Measurements from ENCODE around the gene PLEKHM3. TPM values are rescaled to one million over a fixed set of nuclear protein-coding genes. Genes with fewer than 3 reads are reported as not detected.

The PLEKHM3 gene
- total and polyA plus RNA-seq, 2 experiments from 2014 or later: 3.9 to 8.8 TPM

GRCh38 chr2:207860685-207861084 lies 164.6 kb downstream of the PLEKHM3 start:
- no peak for TF ChIP-seq NANOG (IDR thresholded peaks at IDR 0.05; ENCODE audit: borderline replicate concordance)
- TF ChIP-seq ZNF462 (CRISPR knock-in tag; IDR thresholded peaks at IDR 0.05): no peak
- no peak for TF ChIP-seq ZNF331 (CRISPR knock-in tag; IDR thresholded peaks at IDR 0.05; ENCODE audit: low read depth)
- no peak for TF ChIP-seq ETS1 (IDR thresholded peaks at IDR 0.05)
- TF ChIP-seq CTCF (conservative IDR thresholded peaks at IDR 0.05; ENCODE audit: low read depth in 2 of 2): no peak
- no peak for TF ChIP-seq ZNF114 (CRISPR knock-in tag; IDR thresholded peaks at IDR 0.05)
- TF ChIP-seq, protein P1, sequence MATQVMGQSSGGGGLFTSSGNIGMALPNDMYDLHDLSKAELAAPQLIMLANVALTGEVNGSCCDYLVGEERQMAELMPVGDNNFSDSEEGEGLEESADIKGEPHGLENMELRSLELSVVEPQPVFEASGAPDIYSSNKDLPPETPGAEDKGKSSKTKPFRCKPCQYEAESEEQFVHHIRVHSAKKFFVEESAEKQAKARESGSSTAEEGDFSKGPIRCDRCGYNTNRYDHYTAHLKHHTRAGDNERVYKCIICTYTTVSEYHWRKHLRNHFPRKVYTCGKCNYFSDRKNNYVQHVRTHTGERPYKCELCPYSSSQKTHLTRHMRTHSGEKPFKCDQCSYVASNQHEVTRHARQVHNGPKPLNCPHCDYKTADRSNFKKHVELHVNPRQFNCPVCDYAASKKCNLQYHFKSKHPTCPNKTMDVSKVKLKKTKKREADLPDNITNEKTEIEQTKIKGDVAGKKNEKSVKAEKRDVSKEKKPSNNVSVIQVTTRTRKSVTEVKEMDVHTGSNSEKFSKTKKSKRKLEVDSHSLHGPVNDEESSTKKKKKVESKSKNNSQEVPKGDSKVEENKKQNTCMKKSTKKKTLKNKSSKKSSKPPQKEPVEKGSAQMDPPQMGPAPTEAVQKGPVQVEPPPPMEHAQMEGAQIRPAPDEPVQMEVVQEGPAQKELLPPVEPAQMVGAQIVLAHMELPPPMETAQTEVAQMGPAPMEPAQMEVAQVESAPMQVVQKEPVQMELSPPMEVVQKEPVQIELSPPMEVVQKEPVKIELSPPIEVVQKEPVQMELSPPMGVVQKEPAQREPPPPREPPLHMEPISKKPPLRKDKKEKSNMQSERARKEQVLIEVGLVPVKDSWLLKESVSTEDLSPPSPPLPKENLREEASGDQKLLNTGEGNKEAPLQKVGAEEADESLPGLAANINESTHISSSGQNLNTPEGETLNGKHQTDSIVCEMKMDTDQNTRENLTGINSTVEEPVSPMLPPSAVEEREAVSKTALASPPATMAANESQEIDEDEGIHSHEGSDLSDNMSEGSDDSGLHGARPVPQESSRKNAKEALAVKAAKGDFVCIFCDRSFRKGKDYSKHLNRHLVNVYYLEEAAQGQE (IDR thresholded peaks at IDR 0.05; ENCODE audit: unreplicated experiment): no peak
- TF ChIP-seq STAT1 (IDR thresholded peaks at IDR 0.05; ENCODE audit: unreplicated experiment): no peak
- no peak for TF ChIP-seq EZH2phosphoT487 (IDR thresholded peaks at IDR 0.05; ENCODE audit: unreplicated experiment)
- TF ChIP-seq POLR2AphosphoS5 (IDR thresholded peaks at IDR 0.05; ENCODE audit: low read depth): no peak
- TF ChIP-seq CREB1 (CRISPR knock-in tag; IDR thresholded peaks at IDR 0.05; ENCODE audit: low read depth): no peak
- TF ChIP-seq JUNB (IDR thresholded peaks at IDR 0.05; ENCODE audit: unreplicated experiment): no peak
- TF ChIP-seq EZH2 (IDR thresholded peaks at IDR 0.05; ENCODE audit: low read depth, unreplicated experiment): no peak
- no peak overlapping the region for H3K4me3 Mint-ChIP-seq
- no peaks in the 10 kb centered on the region for H4K20me1 ChIP-seq (replicated peaks; ENCODE audit: insufficient read depth)

More at GRCh38 chr2:207860685-207861084, 164.6 kb downstream of the PLEKHM3 start:
- Mint-ChIP-seq H3K27me3 (ENCODE audit: insufficient read depth, low read depth, poor library complexity) (no peaks in the 10 kb centered on the region), H3K4me1 (peaks cover 5% of the 10 kb centered on the region; the same call in 1 of the 3 replicates), H3K36me3 (ENCODE audit: low read depth) (no peaks in the 10 kb centered on the region), H3K9me3 (no peaks in the 10 kb centered on the region), H3K27ac (no peak overlapping the region)
- Histone ChIP-seq H3K27ac (ENCODE audit: low read depth) (no peak overlapping the region), H3K4me3 (no peak overlapping the region), H3K4me2 (no peak overlapping the region), H3K4me1 (ENCODE audit: insufficient read depth) (0 out of 2 replicates have a peak, but pooled peaks cover 5% of the 10 kb centered on the region), H3K9me2 (ENCODE audit: insufficient read depth) (no peaks in the 10 kb centered on the region), H3F3A (replicated peaks; ENCODE audit: low read depth) (no peaks in the 10 kb centered on the region), H3K36me3 (ENCODE audit: insufficient read depth) (no peaks in the 10 kb centered on the region), H3K79me2 (replicated peaks; ENCODE audit: insufficient read depth) (no peaks in the 10 kb centered on the region), H2AFZ (no peak overlapping the region), H3K27me3 (ENCODE audit: insufficient read depth) (no peaks in the 10 kb centered on the region)
- DNase-seq (ENCODE audit: low spot score): no peak
- no peak for ATAC-seq

Measured in GM23338 (cell line).